ENCODE data around the gene HMGB4.

HMGB4 gene, protein sequence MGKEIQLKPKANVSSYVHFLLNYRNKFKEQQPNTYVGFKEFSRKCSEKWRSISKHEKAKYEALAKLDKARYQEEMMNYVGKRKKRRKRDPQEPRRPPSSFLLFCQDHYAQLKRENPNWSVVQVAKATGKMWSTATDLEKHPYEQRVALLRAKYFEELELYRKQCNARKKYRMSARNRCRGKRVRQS

DNA sequence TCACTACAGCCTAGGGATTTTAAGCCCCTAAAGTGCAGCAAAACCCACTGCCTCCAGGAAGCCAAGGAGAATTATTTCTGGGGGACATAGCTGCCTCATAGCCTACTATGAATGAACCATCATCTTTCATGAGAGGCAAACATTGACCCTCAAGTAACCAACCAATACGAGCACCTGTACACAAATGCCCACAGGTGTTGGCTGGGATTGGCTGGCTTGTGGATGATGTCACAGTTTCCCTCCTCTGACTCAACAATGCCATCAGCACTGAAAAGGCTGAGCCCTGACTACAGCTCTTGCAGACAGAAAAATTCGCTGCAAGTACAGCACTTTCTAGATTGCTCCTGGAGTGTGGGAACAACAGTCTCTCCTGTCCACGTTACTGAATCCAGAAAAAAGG, at the start of gene HMGB4:
HMGB4 (plus strand) TSS at position 301 of the 400 bp plus-strand sequence. CDS start 113 bp downstream, outside the sequence.
- DNase-seq (ENCODE audit: insufficient read length, low spot score) = no peak
- FAIRE-seq = no peak

- peak; percentile 13 for DNase-seq (ENCODE audit: insufficient read length, low spot score)
- no peak for FAIRE-seq
Observed at GRCh38 chr1:33814166-33814565, 49.7 kb upstream of the HMGB4 start.

DNA sequence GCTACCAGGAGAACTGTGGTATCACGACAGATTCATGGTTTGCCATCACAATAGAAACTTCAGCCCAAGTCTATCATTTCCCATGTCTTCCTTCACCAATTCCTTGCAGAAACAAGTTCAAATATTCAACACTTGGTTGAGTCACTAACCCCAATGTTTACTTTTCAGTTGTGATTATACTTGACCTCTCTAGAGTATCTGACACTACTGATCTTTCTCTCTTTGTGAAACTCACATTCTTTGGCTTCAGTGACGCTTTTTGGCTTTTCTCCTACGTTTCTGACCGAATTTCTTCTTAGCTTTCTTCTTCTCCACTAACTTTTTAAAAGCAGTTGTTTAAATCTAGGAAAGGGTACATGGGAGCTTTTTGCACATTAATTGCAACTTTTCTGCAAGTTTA, 48.8 kb upstream of the HMGB4 start:
- FAIRE-seq (no peak), DNase-seq (ENCODE audit: insufficient read length, low spot score) (peak; percentile 20)

DNA sequence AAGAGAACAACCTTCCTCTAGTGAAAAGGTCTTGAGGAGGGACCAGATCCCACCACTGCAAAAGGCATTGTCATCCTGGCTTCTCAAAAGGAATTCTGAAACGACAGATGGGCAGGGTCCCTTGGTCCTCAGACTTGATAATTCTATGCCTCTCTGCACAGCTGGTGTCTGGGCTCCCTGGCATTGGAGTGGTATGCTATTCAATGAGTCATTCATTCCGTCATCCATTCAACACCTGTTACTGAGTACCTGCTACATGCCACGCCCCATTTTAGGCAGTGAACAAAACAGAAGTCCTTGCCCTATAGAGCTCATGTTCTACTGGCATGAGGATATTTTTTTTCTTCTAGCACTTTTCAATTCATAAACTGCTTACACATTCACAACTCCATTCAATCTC, 45.8 kb upstream of the HMGB4 start:
- no peak for DNase-seq (ENCODE audit: insufficient read length, low spot score)

DNA sequence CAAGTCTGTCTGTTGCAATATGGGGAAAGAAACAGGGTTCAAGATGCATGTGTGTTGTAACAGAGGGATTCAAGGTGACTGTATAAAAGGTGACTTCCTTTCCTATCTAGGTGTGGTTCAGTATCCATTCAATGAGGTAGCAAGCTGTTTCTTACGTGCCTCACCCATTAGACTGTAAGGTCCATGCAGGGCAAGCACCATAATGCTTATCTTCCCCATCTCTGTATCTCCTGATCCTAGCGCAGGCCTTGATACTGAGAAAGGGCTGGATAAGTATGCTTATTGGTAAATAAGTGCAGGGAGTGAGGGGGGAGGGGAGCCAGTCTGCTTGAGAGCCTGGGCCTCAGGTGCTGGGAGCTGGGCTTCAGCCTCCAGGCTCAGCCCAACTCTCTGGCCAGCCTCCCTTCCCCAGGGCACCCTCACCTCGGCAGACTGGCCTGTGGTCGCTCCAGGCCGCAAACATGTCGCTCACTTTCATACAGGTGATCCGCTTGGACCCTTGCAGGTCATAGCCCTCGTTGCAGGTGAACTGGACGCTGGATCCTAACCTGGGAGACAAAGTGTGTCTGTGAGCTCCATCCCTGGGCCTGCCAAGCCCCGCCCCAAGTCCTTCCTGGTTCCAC, 44.5 kb upstream of the HMGB4 start:
- no peak for DNase-seq (ENCODE audit: insufficient read length, low spot score)

More for the DNA sequence above, 45.8 kb upstream of the HMGB4 start:
- FAIRE-seq = no peak

DNA sequence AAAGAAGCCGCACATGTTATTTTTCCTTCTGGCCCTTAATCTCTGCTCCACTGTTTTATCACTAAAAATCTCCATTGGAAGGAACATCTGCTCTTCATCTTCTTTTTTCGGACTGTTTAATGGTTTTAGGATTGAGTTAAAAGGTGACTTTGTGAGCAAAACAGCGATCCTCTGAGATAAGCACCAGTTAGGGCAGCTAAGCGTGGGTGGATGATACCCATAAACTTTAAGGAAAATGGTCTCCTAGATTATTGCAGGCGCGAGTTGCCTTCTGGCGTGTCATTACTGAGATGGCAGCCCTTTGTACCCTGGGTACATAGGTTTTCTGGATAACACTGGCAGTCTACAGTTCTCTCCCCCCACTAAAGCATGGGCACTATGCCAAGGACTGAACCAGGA, 44.0 kb upstream of the HMGB4 start:
- no peak for DNase-seq (ENCODE audit: insufficient read length, low spot score)
- FAIRE-seq = no peak

More for the DNA sequence above, 44.5 kb upstream of the HMGB4 start:
- no peak for FAIRE-seq

DNA sequence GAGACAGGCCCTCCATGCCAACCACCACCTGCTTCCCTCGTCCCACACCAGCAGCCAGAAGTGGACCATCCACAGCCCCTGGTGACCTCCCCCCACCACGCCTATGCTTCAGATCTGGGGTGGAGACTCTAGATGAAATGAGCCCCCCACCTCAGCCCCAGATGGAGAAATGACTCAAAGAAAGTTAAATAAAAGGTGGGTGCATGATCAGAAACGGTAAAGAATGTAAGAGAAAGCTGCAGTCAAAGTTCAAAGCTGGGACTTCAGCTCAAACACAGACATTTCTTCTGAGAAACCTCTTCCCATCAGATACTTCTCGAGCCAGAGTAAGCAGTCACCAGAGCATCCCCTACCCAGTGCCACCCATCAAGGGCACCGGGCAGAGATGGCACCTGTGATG, 43.1 kb upstream of the HMGB4 start:
- DNase-seq (ENCODE audit: insufficient read length, low spot score) (no peak), FAIRE-seq (no peak)

- no peak for DNase-seq (ENCODE audit: insufficient read length, low spot score)
- FAIRE-seq = no peak
Observed at GRCh38 chr1:33821291-33821690, 42.6 kb upstream of the HMGB4 start.

DNA sequence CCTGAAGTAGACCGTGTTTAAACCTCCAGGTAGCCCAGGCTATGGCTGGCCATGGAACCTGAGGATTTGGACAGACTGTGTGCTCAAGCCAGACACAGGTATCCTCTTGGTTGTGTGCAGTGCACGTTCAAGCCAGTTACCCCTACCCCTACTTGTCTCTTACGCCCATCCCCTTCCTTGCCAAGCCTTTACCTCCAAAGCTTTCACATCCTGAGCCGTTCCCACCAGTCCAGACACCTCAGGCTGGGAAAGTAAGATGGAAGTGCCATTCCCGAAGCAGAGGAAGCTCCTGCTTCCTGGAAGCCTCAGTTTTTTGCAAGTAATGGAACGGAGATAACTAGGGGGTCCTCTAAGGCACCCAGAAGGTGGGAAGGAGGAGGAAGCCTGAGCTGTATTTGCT, 41.5 kb upstream of the HMGB4 start:
- no peak for DNase-seq (ENCODE audit: insufficient read length, low spot score)
- FAIRE-seq = no peak

GRCh38 chr1:33823401-33823800, 40.5 kb upstream of the HMGB4 start:
- FAIRE-seq = no peak
- DNase-seq (ENCODE audit: insufficient read length, low spot score) = no peak

DNA sequence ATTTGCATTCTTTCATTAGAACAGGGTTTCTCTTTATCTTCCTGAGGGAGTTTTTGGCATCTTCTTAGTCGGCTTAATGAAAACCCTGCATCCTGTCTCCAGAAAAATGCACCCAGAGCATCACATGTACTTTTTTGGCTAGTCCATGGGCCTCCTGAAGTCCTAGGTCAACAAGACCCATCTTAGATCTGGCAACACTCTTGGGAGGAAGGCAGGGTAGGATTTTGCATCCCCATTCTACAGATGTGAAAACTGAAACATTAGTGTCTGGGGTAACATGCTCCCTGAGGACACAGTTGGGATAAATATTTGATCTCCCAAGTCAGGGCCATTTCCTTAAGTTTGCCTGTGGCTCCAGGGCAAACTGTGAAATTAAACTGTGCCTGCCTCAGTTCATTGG, 40.0 kb upstream of the HMGB4 start:
- FAIRE-seq (no peak), DNase-seq (ENCODE audit: insufficient read length, low spot score) (no peak)

DNA sequence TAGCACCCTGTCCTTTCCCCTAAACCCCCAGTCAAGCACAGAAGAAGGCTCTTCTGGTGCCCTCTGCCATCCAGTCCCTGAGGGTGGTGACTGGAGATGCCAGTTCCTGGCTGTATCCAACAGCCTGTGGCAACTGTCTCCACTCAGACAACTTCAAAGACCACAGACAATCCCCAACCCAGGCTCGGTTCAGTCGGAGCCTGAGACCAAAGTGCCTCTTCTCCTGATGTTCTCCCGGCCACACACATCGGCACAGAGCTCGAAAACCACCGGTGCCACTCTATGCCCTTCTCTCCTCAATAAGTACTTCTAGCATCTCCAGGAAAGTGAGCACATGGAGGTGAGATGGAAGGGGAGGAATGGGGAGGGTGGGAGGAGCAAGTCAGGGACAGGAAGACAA, 39.6 kb upstream of the HMGB4 start:
- DNase-seq (ENCODE audit: insufficient read length, low spot score) (no peak), FAIRE-seq (no peak)

DNA sequence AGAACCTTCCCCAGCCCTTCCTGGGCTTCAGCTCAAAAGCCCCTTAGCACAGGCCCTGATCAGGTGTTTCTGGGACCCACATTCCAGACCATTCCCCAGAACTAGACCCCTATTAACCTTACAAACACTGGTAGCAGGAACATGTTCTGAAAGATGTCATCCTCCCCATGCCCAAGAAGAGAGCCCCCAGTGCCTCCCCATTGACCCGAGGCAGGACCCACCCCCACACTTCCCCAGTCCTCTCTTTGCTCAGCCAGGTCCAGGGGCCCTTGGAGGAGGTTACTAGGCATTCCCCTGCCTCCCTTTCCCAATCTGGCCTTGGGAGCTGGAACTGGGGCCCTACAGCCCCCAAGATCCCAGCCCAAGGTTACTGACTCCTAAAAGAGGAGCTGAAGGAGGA, 38.9 kb upstream of the HMGB4 start:
- no peak for DNase-seq (ENCODE audit: insufficient read length, low spot score)
- no peak for FAIRE-seq

GRCh38 chr1:33825506-33825905, 38.4 kb upstream of the HMGB4 start:
- DNase-seq (ENCODE audit: insufficient read length, low spot score) (no peak), FAIRE-seq (no peak)

GRCh38 chr1:33826311-33826710, 37.6 kb upstream of the HMGB4 start:
- DNase-seq (ENCODE audit: insufficient read length, low spot score) (no peak), FAIRE-seq (no peak)

DNA sequence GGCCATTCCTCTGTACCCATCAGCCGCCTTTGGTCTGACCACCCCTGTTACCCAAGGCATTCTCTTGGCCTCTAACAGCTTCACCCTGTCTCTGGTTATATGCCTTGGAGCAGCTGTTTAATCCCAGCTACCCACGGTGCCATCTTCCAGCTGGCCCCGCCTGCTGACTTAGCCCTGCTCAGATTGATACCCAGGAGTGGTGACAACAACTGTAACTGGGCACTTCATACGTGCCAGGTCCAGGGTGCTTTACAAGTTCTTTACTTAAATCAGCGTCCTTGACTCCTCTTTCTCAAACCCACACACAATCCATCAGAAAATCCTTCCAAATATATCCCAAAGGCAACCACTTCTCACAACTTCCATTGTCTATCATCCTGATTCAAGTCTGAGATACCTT, 37.2 kb upstream of the HMGB4 start:
- FAIRE-seq (no peak), DNase-seq (ENCODE audit: insufficient read length, low spot score) (no peak)

- DNase-seq (ENCODE audit: insufficient read length, low spot score) (no peak), FAIRE-seq (no peak)
Observed at GRCh38 chr1:33828059-33828458, 35.8 kb upstream of the HMGB4 start.

- no peak for DNase-seq (ENCODE audit: insufficient read length, low spot score)
- no peak for FAIRE-seq
Observed at GRCh38 chr1:33828654-33829053, 35.2 kb upstream of the HMGB4 start.

- FAIRE-seq (no peak), DNase-seq (ENCODE audit: insufficient read length, low spot score) (no peak)
Observed at GRCh38 chr1:33836911-33837310, 27.0 kb upstream of the HMGB4 start.

DNA sequence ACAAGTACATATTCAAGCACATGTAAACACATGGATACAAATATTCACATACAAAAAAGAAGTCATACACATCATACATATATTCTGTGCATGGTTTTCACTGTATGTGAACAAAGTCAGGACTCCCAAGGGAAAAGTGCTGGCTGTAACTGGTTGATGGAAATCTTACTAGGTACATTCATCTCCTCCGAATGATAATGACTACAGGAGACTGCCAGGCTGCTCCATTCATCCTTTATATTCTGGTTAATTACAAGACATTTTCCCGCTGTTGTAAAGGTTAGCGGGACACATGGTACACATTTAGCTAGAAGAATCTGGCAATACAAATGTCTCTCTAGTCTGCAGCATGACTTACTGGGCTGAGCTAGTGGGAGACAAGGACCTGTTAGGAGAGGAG, 26.2 kb upstream of the HMGB4 start:
- no peak for FAIRE-seq
- DNase-seq (ENCODE audit: insufficient read length, low spot score) = no peak

- no peak for FAIRE-seq
- DNase-seq (ENCODE audit: insufficient read length, low spot score) = no peak
Observed at GRCh38 chr1:33841494-33841893, 22.4 kb upstream of the HMGB4 start.

DNA sequence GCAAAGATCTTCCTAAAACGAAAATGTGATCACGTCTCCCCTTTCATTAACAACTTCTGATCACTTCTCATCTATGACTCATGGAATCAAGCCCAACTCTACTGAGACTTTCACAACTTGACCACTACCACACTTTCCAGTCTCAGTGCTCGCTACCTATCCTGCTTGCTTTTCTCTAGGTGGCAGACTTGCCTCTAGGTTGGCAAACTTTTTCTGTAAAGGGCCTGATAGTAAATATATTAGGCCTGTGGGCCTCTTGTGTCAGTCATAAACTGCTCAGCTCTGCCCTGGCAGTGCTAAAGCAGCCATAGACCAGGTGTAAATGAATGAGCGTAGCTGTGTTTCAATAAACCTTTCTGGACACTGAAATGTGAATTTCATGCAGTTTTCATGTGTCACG, 21.5 kb upstream of the HMGB4 start:
- FAIRE-seq (no peak), DNase-seq (ENCODE audit: insufficient read length, low spot score) (no peak)

- no peak for DNase-seq (ENCODE audit: insufficient read length, low spot score)
- FAIRE-seq = no peak
Observed at GRCh38 chr1:33844166-33844565, 19.7 kb upstream of the HMGB4 start.

All from HTR-8/SVneo (cell line).